T-cell (primary cell): ENCODE data around the gene MBNL3. TPM values are rescaled to one million over a fixed set of nuclear protein-coding genes. Genes with fewer than 3 reads are reported as not detected.

Experiments
- ATAC-seq, 4 experiments: fragments of 200-7000 bp in 3 of 4; fragments of 150-1000 bp in 1 of 4; cut with Tn5 transposase; replicated peaks in 1 of 4; 1 replicate in 3 of 4; 2 replicates in 1 of 4; pipeline ENCODE4 v1.10.0; 2021; ENCODE audit warnings: moderate library complexity in 3 of 4, mild to moderate bottlenecking in 2 of 4, moderate number of reproducible peaks in 1 of 4
- CTCF ChIA-PET, 2 donors: fragments of 300-600 bp; sonication (Branson Sonifier 250); formaldehyde crosslinking; loops; one replicate each; lab custom pipeline; 2022; ENCODE audit warnings: antibody characterized with exemption in 2 of 2; lab: Charles Lee
- POLR2A ChIA-PET, 2 donors: fragments of 300-600 bp; sonication (Branson Sonifier 250); formaldehyde crosslinking; loops; one replicate each; lab custom pipeline; 2022; ENCODE audit warnings: antibody characterized with exemption in 2 of 2; lab: Charles Lee
- DNase-seq, 35 experiments: peaks; one replicate each; pipeline versions ENCODE4 v3.0.0 to v3.0.0-alpha.2; 2013 to 2023
- H3K27ac ChIP-seq: one replicate; pipeline ENCODE4 v1.5.1; 2013; ENCODE audit warnings: low read length
- H3K27me3 ChIP-seq, 2 experiments: replicated peaks in 1 of 2; 1 replicate in 1 of 2; 2 replicates in 1 of 2; pipeline versions ENCODE4 v1.6.1 to v1.7.0; 2013; ENCODE audit warnings: low read length in 1 of 2, mixed read lengths in 1 of 2; ENCODE audit not compliant: control insufficient read depth in 2 of 2, insufficient read depth in 2 of 2; ENCODE audit errors: extremely low read depth in 1 of 2
- H3K36me3 ChIP-seq, 2 donors: 1 replicate in 1 of 2; 2 replicates in 1 of 2; pipeline versions ENCODE4 v1.6.1 to v1.7.0; 2013; ENCODE audit warnings: low read length in 1 of 2; ENCODE audit not compliant: control insufficient read depth in 2 of 2, insufficient read depth in 1 of 2; ENCODE audit errors: extremely low read depth in 1 of 2
- H3K4me1 ChIP-seq, 2 experiments: 1 replicate in 1 of 2; 2 replicates in 1 of 2; pipeline versions ENCODE4 v1.6.1 to v1.7.0; 2013; ENCODE audit warnings: low read length in 2 of 2, mixed read lengths in 1 of 2; ENCODE audit not compliant: insufficient read depth in 2 of 2, control insufficient read depth in 1 of 2; ENCODE audit errors: extremely low read depth in 1 of 2
- H3K4me3 ChIP-seq, 2 donors: 1 replicate in 1 of 2; 2 replicates in 1 of 2; pipeline versions ENCODE4 v1.5.1 to v1.7.0; 2013; ENCODE audit warnings: mild to moderate bottlenecking in 2 of 2, low read length in 1 of 2, moderate library complexity in 1 of 2; ENCODE audit not compliant: control insufficient read depth in 1 of 2; ENCODE audit errors: extremely low read depth in 1 of 2
- H3K9me3 ChIP-seq: 2 replicates; pipeline ENCODE4 v1.7.0; 2013
- H3K27ac Mint-ChIP-seq, 2 donors: one replicate each; pipeline ENCODE4 v1.8.0; 2020 to 2021; ENCODE audit warnings: mild to moderate bottlenecking in 2 of 2, mixed read lengths in 2 of 2
- H3K27me3 Mint-ChIP-seq, 2 donors: one replicate each; pipeline ENCODE4 v1.8.0; 2021 to 2022; ENCODE audit warnings: mixed read lengths in 2 of 2
- H3K36me3 Mint-ChIP-seq: one replicate; pipeline ENCODE4 v1.8.0; 2021; ENCODE audit warnings: mixed read lengths
- H3K4me1 Mint-ChIP-seq, 3 donors: one replicate each; pipeline ENCODE4 v1.8.0; 2020 to 2022; ENCODE audit warnings: mixed read lengths in 3 of 3, mild to moderate bottlenecking in 1 of 3
- H3K4me3 Mint-ChIP-seq, 3 donors: one replicate each; pipeline ENCODE4 v1.8.0; 2020 to 2022; ENCODE audit warnings: mild to moderate bottlenecking in 3 of 3, mixed read lengths in 3 of 3, moderate library complexity in 3 of 3
- H3K9me3 Mint-ChIP-seq, 3 donors: one replicate each; pipeline ENCODE4 v1.8.0; 2020 to 2022; ENCODE audit warnings: mixed read lengths in 3 of 3
- WGBS: methylation state at CpG from one replicate; pipeline ENCODE4 v1.1.5; 2013; ENCODE audit warnings: missing lambda C conversion rate; ENCODE audit not compliant: insufficient coverage; 5-methylcytosine and 5-hydroxymethylcytosine counted together
- total RNA-seq, 35 experiments: library from RNA in 6 of 35; stranded (reverse) in 6 of 35; fragments of 120-200 nt in 1 of 35; gene quantifications; one replicate each; pipeline versions ENCODE4 v1.2.1 to v1.2.4 and lab custom pipeline; 2013 to 2026

Gene MBNL3
- total RNA-seq, 5 donors from 2014 or later (not counting 1 experiment from before 2014, with no cell fraction given): 23.3 to 39.5 (median 27.2) TPM

GRCh38 chrX:132518401-132518800, 29.6 kb upstream of the MBNL3 start:
- Mint-ChIP-seq H3K36me3 (no peaks in the 10 kb centered on the region), H3K9me3 (no peaks in the 10 kb centered on the region), H3K4me3 (no peak overlapping the region), H3K4me1 (no peaks in the 10 kb centered on the region), H3K27me3 (peaks cover 0 to 34% of the 10 kb centered on the region in 2 donors), H3K27ac (no peak overlapping the region)
- CTCF ChIA-PET: no interaction called here
- Histone ChIP-seq H3K27ac (no peak overlapping the region), H3K36me3 (no peaks in the 10 kb centered on the region), H3K27me3 (no peaks in the 10 kb centered on the region), H3K4me3 (no peak overlapping the region), H3K4me1 (no peaks in the 10 kb centered on the region), H3K9me3 (no peaks in the 10 kb centered on the region)
- POLR2A ChIA-PET: no interaction called here
- ATAC-seq (no peak), DNase-seq (no peak)
- no CpG with 5 or more reads among the region's 1 CpG for WGBS

GRCh38 chrX:132508834-132509233, 20.0 kb upstream of the MBNL3 start:
- CTCF ChIA-PET: no interaction called here

GRCh38 chrX:132505116-132505515, 16.3 kb upstream of the MBNL3 start:
- Histone ChIP-seq H3K27me3 (no peaks in the 10 kb centered on the region), H3K36me3 (no peaks in the 10 kb centered on the region), H3K4me3 (no peak overlapping the region), H3K27ac (no peak overlapping the region), H3K9me3 (no peaks in the 10 kb centered on the region), H3K4me1 (no peaks in the 10 kb centered on the region)
- Mint-ChIP-seq H3K4me1 (no peaks in the 10 kb centered on the region), H3K27ac (no peak overlapping the region), H3K4me3 (no peak overlapping the region), H3K27me3 (peaks cover 3 to 17% of the 10 kb centered on the region in 2 donors), H3K36me3 (no peaks in the 10 kb centered on the region), H3K9me3 (no peaks in the 10 kb centered on the region)
- DNase-seq: no peak
- ChIA-PET POLR2A (no interaction called here), CTCF (no interaction called here)
- ATAC-seq: no peak
- WGBS: 100% methylated on average over 1 of the region's 3 CpGs

More at GRCh38 chrX:132508834-132509233, 20.0 kb upstream of the MBNL3 start:
- Mint-ChIP-seq H3K4me3 (no peak overlapping the region), H3K4me1 (no peaks in the 10 kb centered on the region), H3K36me3 (no peaks in the 10 kb centered on the region), H3K27ac (no peak overlapping the region), H3K9me3 (no peaks in the 10 kb centered on the region), H3K27me3 (peaks cover 4 to 28% of the 10 kb centered on the region in 2 donors)
- Histone ChIP-seq H3K36me3 (no peaks in the 10 kb centered on the region), H3K4me3 (no peak overlapping the region), H3K27me3 (no peaks in the 10 kb centered on the region), H3K9me3 (no peaks in the 10 kb centered on the region), H3K4me1 (no peaks in the 10 kb centered on the region), H3K27ac (no peak overlapping the region)
- POLR2A ChIA-PET: no interaction called here
- ATAC-seq (no peak), DNase-seq (no peak)
- no CpG with 5 or more reads among the region's 2 CpGs for WGBS

GRCh38 chrX:132504417-132504816, 15.6 kb upstream of the MBNL3 start:
- Histone ChIP-seq H3K36me3 (no peaks in the 10 kb centered on the region), H3K4me1 (no peaks in the 10 kb centered on the region), H3K4me3 (no peak overlapping the region), H3K9me3 (no peaks in the 10 kb centered on the region), H3K27ac (no peak overlapping the region), H3K27me3 (no peaks in the 10 kb centered on the region)
- H3K4me3 Mint-ChIP-seq: no peak overlapping the region
- no peaks in the 10 kb centered on the region for H3K4me1 Mint-ChIP-seq
- no peak overlapping the region for H3K27ac Mint-ChIP-seq
- DNase-seq (no peak), ATAC-seq (no peak)
- H3K9me3 Mint-ChIP-seq: no peaks in the 10 kb centered on the region
- no peaks in the 10 kb centered on the region for H3K36me3 Mint-ChIP-seq
- ChIA-PET CTCF (no interaction called here), POLR2A (no interaction called here)
- peaks cover 3 to 18% of the 10 kb centered on the region in 2 donors for H3K27me3 Mint-ChIP-seq
- no CpG with 5 or more reads among the region's 1 CpG for WGBS

- ATAC-seq: no peak
- WGBS: no CpG with 5 or more reads among the region's 2 CpGs
These were observed 12.8 kb upstream of the MBNL3 start for GRCh38 chrX:132501606-132502005.

GRCh38 chrX:132497432-132497831, 8.6 kb upstream of the MBNL3 start:
- H3K9me3 Mint-ChIP-seq: no peaks in the 10 kb centered on the region
- no peak overlapping the region for H3K4me3 ChIP-seq
- H3K4me1 ChIP-seq: no peaks in the 10 kb centered on the region
- DNase-seq (no peak), ATAC-seq (no peak)
- H3K36me3 Mint-ChIP-seq: no peaks in the 10 kb centered on the region
- no peak overlapping the region for H3K27ac Mint-ChIP-seq
- POLR2A ChIA-PET: no interaction called here
- no peaks in the 10 kb centered on the region for H3K27me3 ChIP-seq
- H3K36me3 ChIP-seq: no peaks in the 10 kb centered on the region
- H3K4me1 Mint-ChIP-seq: no peaks in the 10 kb centered on the region
- no peak overlapping the region for H3K27ac ChIP-seq
- no peaks in the 10 kb centered on the region for H3K9me3 ChIP-seq
- H3K27me3 Mint-ChIP-seq: peaks cover 2 to 40% of the 10 kb centered on the region in 2 donors
- CTCF ChIA-PET: interaction anchor here in 1 of 2 donors (0.5 kb wide), 1 partner anchor 22 kb away, joined by 3 read pairs; no protein-coding TSS in a partner anchor
- no peak overlapping the region for H3K4me3 Mint-ChIP-seq
- WGBS: no CpG with 5 or more reads among the region's 2 CpGs

More at GRCh38 chrX:132501606-132502005, 12.8 kb upstream of the MBNL3 start:
- no peak overlapping the region for H3K4me3 Mint-ChIP-seq
- H3K27ac ChIP-seq: no peak overlapping the region
- no peaks in the 10 kb centered on the region for H3K9me3 ChIP-seq
- no peaks in the 10 kb centered on the region for H3K36me3 Mint-ChIP-seq
- ChIA-PET CTCF (no interaction called here), POLR2A (no interaction called here)
- H3K9me3 Mint-ChIP-seq: no peaks in the 10 kb centered on the region
- no peaks in the 10 kb centered on the region for H3K27me3 ChIP-seq
- no peak overlapping the region for H3K27ac Mint-ChIP-seq
- peaks cover 1 to 41% of the 10 kb centered on the region in 2 donors for H3K27me3 Mint-ChIP-seq
- no peaks in the 10 kb centered on the region for H3K4me1 Mint-ChIP-seq
- no peak overlapping the region for H3K4me3 ChIP-seq
- no peak for DNase-seq
- no peaks in the 10 kb centered on the region for H3K4me1 ChIP-seq
- no peaks in the 10 kb centered on the region for H3K36me3 ChIP-seq

- H3K27ac Mint-ChIP-seq: no peak overlapping the region
- ChIA-PET CTCF (no interaction called here), POLR2A (no interaction called here)
- no peaks in the 10 kb centered on the region for H3K36me3 ChIP-seq
- H3K27ac ChIP-seq: no peak overlapping the region
- H3K4me3 Mint-ChIP-seq: no peak overlapping the region
- ATAC-seq: no peak
- H3K4me3 ChIP-seq: no peak overlapping the region
- DNase-seq: no peak
- no peaks in the 10 kb centered on the region for H3K36me3 Mint-ChIP-seq
- H3K4me1 ChIP-seq: peaks cover 9 to 14% of the 10 kb centered on the region in 2 experiments
- H3K27me3 ChIP-seq: no peaks in the 10 kb centered on the region
- H3K27me3 Mint-ChIP-seq: peaks cover 2 to 18% of the 10 kb centered on the region in 2 donors
- H3K9me3 Mint-ChIP-seq: no peaks in the 10 kb centered on the region
- WGBS: no CpG with 5 or more reads among the region's 1 CpG
- no peaks in the 10 kb centered on the region for H3K9me3 ChIP-seq
- H3K4me1 Mint-ChIP-seq: peaks cover 16 to 22% (median 18%) of the 10 kb centered on the region in 3 donors
These were observed 4.3 kb upstream of the MBNL3 start for GRCh38 chrX:132493095-132493494.
